Erythroblast (primary cell): Measurements from ENCODE around the gene C16orf95.

Source experiments
- GATA1 ChIP-seq: IDR thresholded peaks from 2 replicates; pipeline ENCODE4 v1.6.1; 2011; ENCODE audit warnings: low read depth, mild to moderate bottlenecking, control low read depth, low read length, moderate library complexity
- POLR2A ChIP-seq: IDR thresholded peaks from 2 replicates; pipeline ENCODE4 v1.6.1; 2011; ENCODE audit warnings: mild to moderate bottlenecking, low read length

DNA sequence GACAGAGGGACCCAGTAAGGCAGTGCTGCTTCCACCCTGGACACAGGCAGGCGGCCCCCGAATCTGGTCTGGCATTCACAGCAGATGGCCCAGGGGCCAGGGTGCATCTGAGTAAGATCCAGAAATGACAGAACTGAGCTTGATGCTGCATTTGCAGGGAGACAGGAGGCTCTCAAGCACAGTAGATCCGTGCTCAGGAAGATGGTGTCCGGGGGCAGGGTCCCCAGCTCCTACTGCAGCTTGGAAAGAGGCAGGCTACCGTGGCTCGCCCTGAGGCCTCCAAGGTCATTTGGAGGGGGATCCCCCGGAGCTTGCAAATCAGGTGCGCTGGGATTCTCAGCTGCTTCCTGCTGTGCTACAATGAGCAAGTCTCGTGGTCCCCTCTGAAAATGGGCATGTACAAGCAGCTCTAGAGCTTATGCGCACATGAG is 2.2 kb downstream of the C16orf95 start:
- no peak for TF ChIP-seq POLR2A
- no peak for TF ChIP-seq GATA1
